Inflammatory macrophage treated with lipopolysaccharide for 4 hours (primary cell): ENCODE measurements around the gene IFI6.
A peak's percentile ranks its signal among the peaks of the same experiment; 100 is the strongest.
"Not testable (repeated sequence)": the region's sequence is repeated elsewhere in the genome, so short reads cannot be mapped to it uniquely, and the experiment has no call there.

ENCODE experiments used
- DNase-seq: peaks from one replicate; pipeline ENCODE4 v3.0.0-alpha.2; 2020

The IFI6 gene

GRCh38 chr1:27649306-27649635 lies 22.7 kb downstream of the IFI6 start:
- no peak for DNase-seq

DNA sequence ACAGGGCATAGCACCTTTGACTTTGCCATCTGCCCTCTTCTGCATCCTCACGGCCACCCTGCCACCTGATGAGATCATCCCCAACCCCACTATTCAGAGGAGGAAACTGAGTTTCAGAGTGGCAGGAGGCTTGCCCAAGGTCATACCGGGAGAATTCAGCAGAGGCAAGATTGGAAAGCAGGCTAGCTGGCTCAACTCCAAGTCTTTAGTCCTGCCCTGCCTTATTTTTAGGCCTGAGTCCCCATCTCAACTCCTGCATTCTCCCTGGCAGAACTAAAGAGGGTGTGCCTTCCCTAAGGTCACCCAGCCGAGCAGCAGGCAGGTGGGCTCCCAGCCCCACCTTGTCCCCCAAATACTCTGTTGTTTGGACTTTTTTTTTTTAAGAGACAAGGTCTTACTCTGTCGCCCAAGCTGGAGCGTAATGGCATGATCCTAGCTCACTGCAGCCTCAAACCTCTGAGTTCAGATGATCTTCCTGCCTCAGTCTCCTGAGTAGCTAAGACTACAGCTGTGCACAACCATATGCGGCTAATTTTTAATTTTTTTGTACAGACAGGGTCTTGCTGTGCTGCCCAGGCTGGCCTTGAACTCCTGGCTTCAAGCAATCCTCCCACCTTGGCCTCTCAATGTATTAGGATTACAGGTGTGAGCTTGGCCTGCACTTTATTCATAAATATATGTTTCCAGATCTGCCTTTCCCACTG lies 23.2 kb downstream of the IFI6 start:
- no peak for DNase-seq

DNA sequence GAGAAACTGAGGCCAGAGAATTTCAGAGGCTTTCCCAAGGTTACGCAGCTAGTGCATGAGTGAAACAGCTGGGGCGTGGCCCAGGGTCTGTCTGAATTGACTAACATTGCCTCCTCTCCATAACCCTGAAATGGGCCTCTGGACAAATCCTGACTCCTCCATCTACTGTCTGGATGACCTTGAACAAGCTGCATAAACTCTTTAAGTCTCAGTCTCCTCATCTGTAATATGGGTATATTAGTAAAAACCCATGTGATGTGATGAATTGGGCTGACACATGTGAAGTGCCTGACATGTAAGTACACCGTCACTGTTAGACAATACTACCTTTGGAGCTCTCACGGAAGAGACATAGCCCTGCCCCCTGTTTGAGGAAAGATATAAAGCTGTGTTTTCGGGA lies 24.7 kb downstream of the IFI6 start:
- no peak for DNase-seq

DNA sequence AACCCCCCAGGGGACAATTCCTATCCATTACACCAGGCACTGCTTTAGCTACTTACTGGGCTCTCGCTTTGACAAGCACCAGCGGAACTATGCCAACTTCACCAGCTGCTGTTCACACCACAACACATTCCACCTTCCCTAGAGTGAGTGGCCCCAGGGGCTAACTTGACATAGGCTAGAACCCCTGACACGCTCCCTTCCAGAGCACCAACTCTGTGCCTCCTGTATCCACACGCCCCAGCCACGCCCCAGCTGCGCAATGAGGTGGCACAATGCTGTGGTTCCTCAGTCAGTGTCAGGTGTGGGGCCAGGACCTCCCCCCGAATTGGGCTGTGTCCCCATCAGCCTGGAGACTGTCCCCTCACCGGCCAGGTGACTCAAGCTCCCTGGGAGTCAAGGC lies 25.3 kb downstream of the IFI6 start:
- DNase-seq: no peak

DNA sequence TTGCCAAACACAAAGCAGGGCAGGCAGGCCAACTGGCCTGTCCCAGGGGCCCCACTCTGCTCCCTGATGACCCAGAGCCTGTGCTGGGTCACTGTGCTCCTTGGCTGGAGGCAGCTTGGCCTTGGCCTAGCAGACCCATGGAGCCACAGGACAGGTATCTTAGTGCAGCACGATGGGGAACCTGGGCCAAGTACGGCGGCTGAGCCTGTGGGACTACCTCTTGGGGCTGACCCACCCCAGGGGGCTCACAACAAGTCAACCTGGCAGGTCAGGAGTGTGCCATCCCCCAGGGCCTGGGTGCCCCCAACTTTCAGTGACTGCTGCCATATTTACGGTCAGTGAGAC lies 26.9 kb downstream of the IFI6 start:
- DNase-seq: no peak

GRCh38 chr1:27644369-27645070 lies 27.5 kb downstream of the IFI6 start:
- no peak for DNase-seq

DNA sequence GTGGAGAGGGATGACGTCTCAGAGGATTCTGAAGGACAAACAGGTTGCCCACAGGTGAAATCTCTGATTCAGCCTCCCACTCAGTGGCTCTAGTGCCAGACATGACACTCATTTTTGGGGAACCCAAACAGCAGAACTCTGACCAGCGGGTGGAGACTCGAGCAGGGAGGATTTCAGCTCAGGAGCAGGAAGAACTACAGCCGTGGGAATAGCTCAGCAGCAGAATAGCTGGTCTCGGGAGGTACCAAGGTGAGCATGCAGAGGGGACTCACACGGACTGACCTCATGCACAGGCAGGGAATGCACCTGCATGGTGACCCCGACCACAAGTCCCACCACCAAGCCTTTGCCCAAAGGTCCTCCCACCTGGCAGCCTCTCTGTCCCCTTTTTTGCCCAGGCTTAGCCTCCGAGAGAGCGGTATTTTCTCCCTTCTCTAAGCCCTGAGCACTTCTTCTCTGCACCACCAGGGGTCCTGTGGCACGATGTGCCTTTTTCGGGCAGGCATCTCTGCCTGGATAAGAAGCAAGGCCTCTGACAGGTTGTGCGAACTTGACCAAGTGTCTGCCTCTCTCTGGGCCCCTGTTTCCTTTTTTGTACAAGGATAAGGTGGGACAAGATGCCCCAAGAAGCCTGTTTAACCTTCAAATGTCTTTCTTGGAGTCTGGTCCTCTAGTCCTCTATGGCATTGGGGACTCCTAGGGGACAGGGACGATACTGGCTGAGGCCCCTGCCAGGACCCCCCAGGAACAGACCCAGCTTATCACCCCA lies 28.2 kb downstream of the IFI6 start:
- peak; percentile 74 for DNase-seq

- peak; percentile 57 for DNase-seq
These were observed 31.5 kb downstream of the IFI6 start for GRCh38 chr1:27640514-27640913.

DNA sequence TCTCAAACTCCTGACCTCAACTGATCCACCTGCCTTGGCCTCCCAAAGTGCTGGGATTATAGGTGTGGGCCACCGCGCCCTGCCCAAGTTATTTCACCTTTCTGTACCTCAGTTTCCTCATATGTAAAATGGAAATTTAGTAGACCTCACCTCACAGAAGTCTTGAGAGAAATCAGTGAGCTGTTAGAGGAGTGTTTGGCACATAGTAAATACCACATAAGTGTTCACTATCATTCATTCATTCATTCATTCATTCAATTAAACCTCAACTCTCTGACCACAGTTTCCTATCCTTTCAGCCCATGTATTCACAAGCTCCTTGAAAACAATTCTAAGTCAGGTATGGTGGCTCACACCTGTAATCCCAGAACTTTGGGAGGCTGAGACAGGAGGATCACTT lies 33.2 kb downstream of the IFI6 start:
- no peak for DNase-seq

- DNase-seq: no peak
These were observed 33.8 kb downstream of the IFI6 start for GRCh38 chr1:27638047-27638734.

DNA sequence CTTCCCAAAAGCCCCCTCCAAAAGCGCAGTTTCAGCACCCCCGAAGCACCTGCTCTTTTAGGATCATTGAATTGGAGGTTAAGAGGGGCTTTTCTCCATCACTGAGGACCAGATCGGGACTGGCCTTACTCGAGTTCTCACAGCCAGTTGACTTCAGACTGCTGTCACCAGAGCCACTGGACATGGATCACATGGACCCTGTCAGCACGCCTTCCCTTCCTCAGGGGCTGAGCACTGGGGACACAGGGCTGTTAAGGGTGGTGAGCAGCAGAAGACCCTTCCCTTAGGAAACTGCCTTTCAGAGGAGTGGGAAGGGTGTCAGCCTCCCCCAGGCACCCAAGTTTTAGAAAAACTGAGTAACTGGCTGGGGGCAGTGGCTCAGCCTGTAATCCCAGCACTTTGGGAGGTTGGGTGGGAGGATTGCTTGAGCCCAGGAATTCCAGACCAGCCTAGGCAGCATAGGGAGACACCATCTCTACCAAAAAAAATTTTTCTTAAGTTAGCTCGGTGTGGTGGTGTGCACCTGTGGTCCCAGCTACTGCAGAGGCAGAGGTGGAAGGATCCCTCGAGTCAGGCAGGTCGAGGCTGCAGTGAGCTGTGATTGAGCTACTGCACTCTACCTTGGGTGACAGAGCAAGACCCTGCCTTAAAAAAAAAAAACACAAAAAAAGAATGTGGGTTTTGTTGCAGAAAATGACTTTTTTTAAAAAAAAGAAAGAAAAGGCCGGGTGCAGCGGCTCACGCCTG lies 36.4 kb downstream of the IFI6 start:
- DNase-seq: peak; percentile 56

DNA sequence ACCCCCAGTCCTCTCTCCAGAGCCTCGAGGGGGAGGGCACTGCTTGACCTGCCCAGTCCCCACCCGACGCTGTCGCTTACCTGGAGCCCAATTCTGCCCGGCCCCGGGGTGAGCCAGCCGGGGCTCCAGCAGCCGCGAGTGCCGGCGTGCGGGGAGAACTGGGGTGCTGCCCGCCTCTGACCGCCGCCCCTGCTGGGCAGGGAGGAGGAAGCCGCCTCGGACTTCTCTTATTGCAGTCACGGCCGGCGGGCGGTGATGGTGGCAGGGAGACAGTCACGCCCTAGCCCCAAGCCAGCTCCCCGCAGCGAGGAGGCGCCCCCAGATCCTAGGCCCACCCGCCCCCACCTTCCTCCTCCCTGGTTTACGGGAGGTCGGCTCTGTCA lies 37.0 kb downstream of the IFI6 start, which contains the start of gene FGR:
Gene FGR (minus strand): TSS at position 201 of the 383 bp plus-strand sequence. CDS start 11,269 bp downstream, outside the sequence.
- peak; percentile 75 for DNase-seq

DNA sequence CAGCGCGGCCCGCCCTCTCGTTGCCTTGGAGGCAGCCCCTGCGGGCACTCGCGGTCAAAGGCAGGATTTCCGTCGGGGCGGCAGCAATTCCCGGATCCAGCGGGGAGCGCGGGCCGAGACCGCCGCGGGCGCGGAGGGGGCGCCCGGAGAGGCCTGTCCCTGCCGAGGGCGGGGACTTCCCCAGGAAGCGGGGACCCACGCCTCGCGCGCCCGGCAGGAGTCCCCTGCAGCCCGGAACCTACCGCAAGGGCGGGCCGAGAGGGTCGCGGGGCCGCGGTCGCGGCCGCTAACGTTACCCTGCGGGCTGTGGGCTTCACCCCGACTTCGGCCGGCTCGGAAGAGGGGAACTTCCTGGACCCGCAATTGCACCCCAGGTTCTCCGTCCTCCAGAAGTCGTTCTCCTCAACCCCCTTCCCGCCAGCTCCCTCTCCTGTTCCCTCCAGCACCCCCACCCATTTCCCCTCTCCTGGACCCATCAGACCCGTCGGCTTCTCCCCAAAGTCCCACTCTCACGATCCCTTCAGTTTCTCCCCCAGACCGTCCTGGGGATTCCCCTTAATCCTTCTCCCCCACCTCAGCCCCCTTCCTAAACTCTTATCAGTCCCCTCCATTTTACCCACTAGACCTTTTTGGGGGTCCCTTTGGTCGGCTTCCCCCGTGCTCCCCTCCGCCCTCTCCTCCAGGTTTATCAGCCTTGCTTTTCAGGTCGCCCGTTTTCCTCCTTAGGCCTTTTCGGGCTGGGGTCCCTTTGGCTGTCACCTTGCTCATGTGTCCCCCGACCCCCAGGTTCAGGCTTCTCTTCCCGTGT lies 37.6 kb downstream of the IFI6 start:
- DNase-seq: peak; percentile 85

- DNase-seq: no peak
These were observed 38.3 kb downstream of the IFI6 start for GRCh38 chr1:27633640-27634176.

- no peak for DNase-seq
These were observed 38.7 kb downstream of the IFI6 start for GRCh38 chr1:27633298-27633610.

DNA sequence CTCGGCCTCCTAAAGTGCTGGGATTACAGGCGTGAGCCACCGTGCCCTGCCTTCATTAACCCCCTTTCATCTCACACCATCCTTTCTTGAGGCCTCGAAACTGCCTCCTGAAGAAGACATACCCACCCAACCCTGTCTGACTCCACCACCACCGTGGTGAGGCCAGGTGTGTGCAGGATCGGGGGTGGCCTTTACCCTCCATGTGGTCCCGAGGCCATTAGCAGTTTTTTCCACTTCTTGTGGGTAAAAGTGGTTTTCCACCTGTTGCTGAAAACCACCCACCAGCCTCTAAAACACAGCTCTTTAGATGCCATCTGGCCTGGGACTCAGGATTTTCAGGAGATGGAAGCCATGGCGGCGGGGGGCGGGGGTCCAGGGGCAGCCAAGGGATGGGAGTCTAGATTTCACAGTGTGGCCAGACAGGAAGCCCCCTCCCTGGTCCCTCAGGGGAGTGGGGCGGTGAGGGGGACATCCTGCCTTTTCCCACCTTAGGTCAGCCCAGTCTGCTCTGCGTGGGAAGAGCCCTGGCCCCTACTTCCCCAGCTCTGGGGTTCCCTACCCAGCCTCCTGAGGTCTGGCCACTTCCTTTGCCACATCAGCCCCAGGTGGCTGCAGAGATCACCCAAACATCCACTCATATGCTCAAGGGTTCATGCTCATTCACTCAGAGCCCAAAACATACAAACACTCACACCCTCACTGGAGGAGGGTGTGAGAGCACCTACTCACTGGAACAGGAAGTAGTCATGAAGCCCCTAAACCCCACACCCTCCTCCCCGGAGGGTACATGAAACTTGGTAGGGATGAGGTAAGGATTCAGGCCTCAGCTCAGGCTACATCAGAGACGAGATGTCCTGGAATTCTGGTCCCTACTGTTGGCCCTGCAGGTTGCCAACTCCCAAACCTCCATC lies 39.4 kb downstream of the IFI6 start:
- DNase-seq: peak; percentile 80

DNA sequence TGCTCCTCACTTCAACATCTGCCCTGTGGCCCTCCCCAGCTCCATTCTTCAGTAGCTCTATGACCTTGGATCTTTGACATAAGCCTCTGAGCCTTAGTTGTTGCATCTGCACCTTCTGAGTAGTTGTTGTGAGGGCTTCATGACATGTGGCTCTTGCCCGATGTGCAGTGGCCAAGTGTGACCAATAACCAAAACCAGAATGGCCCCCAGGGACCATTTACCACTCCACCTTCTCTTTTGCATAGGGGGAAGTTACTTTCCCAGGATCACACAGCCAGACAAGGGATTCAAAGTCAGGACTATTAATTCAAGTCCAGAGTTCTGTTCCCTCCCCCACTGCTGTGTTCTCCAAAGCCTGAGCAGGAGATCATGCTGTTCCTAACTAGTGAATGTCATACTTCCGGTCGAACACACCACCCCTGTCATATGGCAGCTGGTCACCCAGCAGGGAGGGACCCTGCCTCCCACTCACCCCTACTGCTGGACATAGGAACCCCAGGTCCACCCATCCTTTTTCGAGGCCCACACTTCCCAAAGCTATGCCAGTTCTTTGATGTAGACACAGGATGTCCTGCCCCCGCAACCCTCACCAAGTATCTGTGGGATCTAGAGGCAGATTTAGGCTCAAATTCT lies 41.0 kb downstream of the IFI6 start:
- peak; percentile 95 for DNase-seq

DNA sequence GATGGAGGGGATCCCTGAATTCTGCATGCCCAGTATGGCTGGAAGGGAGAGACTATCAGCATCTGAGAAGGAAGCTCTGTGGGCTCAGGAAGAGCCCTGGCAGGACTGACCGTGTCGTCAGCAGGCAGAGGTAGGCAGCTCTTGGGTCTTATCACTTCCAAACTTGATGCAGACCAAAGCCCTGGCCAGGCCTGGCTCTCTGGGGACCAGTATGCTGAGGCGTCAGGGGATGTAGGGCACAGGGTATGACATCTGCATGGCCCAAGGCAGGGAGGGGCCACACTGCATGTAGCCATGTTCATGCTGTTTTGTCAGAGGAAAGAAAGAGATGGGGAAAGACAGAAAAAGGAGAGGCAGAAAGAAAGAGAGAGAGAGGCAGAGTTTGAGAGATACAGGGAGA lies 43.3 kb downstream of the IFI6 start:
- DNase-seq: no peak

- not testable (repeated sequence) for DNase-seq
These were observed 44.3 kb downstream of the IFI6 start for GRCh38 chr1:27627733-27628132.

- no peak for DNase-seq
These were observed 44.9 kb downstream of the IFI6 start for GRCh38 chr1:27627061-27627460.
